Ovary (tissue), 9 donors: Measurements from ENCODE around the gene BCL2L13. TPM values are rescaled to one million over a fixed set of nuclear protein-coding genes. Genes with fewer than 3 reads are reported as not detected.
"Not testable (repeated sequence)": the region's sequence is repeated elsewhere in the genome, so short reads cannot be mapped to it uniquely, and the experiment has no call there.

ENCODE experiments used
- DNase-seq, 5 donors: peaks; one replicate each; pipeline ENCODE4 v3.0.0-alpha.2; 2019 to 2020
- H3K27ac ChIP-seq, 2 donors: fragments of 200-600 bp; one replicate each; pipeline versions ENCODE4 v1.5.1 to v1.8.0; 2019 to 2022
- H3K27me3 ChIP-seq: fragments of 200-600 bp; one replicate; pipeline ENCODE4 v1.8.0; 2022
- H3K36me3 ChIP-seq: fragments of 200-600 bp; sonication (generic); one replicate; pipeline ENCODE4 v1.5.1; 2019
- H3K4me1 ChIP-seq: one replicate; pipeline ENCODE4 v1.8.1; 2013; ENCODE audit warnings: mild to moderate bottlenecking, moderate library complexity; ENCODE audit not compliant: insufficient read depth
- H3K4me3 ChIP-seq: fragments of 200-600 bp; sonication (generic); one replicate; pipeline ENCODE4 v1.5.1; 2017
- H3K9me3 ChIP-seq, 2 donors: fragments of 200-600 bp in 1 of 2; sonication (generic) in 1 of 2; one replicate each; pipeline versions ENCODE4 v1.5.1 to v1.8.1; 2013 to 2019; ENCODE audit warnings: mild to moderate bottlenecking in 1 of 2, moderate library complexity in 1 of 2
- EP300 ChIP-seq: sonication (generic); formaldehyde crosslinking; IDR thresholded peaks from one replicate; pipeline ENCODE4 v1.6.1; 2017; ENCODE audit warnings: antibody characterized with exemption
- POLR2A ChIP-seq: fragments of 450-650 bp; IDR thresholded peaks from one replicate; pipeline ENCODE4 v1.6.1; 2017; ENCODE audit warnings: antibody characterized with exemption, mild to moderate bottlenecking, moderate library complexity
- WGBS, 3 donors: extraction: QIAGEN DNeasy Blood & Tissue Kit in 1 of 3; methylation state at CpG; one replicate each; pipeline versions ENCODE4 v1.1.5 to v1.1.7; 2013 to 2017; 5-methylcytosine and 5-hydroxymethylcytosine counted together
- intact Hi-C, 4 donors: fragments of 100-400 bp; cut with DNase I; formaldehyde crosslinking; loops; one replicate each; pipeline versions ENCODE4 v1.11.0 to v1.15.1; 2022 to 2023
- polyA plus RNA-seq, 2 donors: library from polyadenylated mRNA; stranded (reverse); fragments of 200-250 nt in 1 of 2; fragments of 350-450 nt in 1 of 2; fragmentation: Illumina TruSeq in 1 of 2; extraction: RNeasy Lipid Tissue Mini Kit (QIAGEN cat#74804) in 1 of 2; gene quantifications; one replicate each; pipeline ENCODE4 v1.2.3, GENCODE V29; 2013 to 2014
- total RNA-seq, 7 donors: library from RNA; depleted of rRNA in 2 of 7; stranded (reverse); fragments of >200 nt in 2 of 7; fragmentation: NEBNext Ultra II Directional in 3 of 7; extraction: Animal tissue kit (Norgen Biotek cat#: 25700) in 3 of 7; gene quantifications; one replicate each; pipeline versions ENCODE4 v1.1.0 to v1.2.4, GENCODE V29; 2016 to 2023
- TF ChIP-seq, protein P1 (sequence below), 3 donors: fragments of 450-650 bp in 2 of 3; fragments of 200-600 bp in 1 of 3; IDR thresholded peaks; one replicate each; pipeline versions ENCODE4 v1.5.1 to v1.8.0; 2016 to 2022; ENCODE audit warnings: antibody characterized with exemption in 3 of 3, mild to moderate bottlenecking in 1 of 3
- donor health status: DM: no; HTN: no; CAD: no; lungs with moderate emphysema.
- donor health status: DM: no; HTN: no; CAD: no.
- donor health status: Bipolar disorder and iron deficiency.
- donor health status: DM: yes; HTN: yes; CAD: no.
- donor health status: DM: no; HTN: no; CAD: no.
- donor health status: DM: yes; HTN: yes; CAD: no.

Gene BCL2L13
- total and polyA plus RNA-seq, 9 donors: 19.9 to 39.5 (median 33.8) TPM

GRCh38 chr22:17753401-17753989, 114.9 kb downstream of the BCL2L13 start:
- peak in 1 of 5 donors; percentile 19 for DNase-seq
- TF ChIP-seq EP300: no peak
- TF ChIP-seq, protein P1, sequence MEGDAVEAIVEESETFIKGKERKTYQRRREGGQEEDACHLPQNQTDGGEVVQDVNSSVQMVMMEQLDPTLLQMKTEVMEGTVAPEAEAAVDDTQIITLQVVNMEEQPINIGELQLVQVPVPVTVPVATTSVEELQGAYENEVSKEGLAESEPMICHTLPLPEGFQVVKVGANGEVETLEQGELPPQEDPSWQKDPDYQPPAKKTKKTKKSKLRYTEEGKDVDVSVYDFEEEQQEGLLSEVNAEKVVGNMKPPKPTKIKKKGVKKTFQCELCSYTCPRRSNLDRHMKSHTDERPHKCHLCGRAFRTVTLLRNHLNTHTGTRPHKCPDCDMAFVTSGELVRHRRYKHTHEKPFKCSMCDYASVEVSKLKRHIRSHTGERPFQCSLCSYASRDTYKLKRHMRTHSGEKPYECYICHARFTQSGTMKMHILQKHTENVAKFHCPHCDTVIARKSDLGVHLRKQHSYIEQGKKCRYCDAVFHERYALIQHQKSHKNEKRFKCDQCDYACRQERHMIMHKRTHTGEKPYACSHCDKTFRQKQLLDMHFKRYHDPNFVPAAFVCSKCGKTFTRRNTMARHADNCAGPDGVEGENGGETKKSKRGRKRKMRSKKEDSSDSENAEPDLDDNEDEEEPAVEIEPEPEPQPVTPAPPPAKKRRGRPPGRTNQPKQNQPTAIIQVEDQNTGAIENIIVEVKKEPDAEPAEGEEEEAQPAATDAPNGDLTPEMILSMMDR (IDR thresholded peaks at IDR 0.05): no peak
- TF ChIP-seq POLR2A: no peak

GRCh38 chr22:17754233-17754925, 115.8 kb downstream of the BCL2L13 start:
- TF ChIP-seq POLR2A (no peak), EP300 (no peak)
- TF ChIP-seq, protein P1 (IDR thresholded peaks at IDR 0.05): no peak
- H3K27ac ChIP-seq: no peak overlapping the region

More at GRCh38 chr22:17753401-17753989, 114.9 kb downstream of the BCL2L13 start:
- WGBS, 3 donors: 87 to 91% (median 90%) methylated on average over 13 of the region's 13 CpGs
- H3K4me1 ChIP-seq: no peaks in the 10 kb centered on the region
- intact Hi-C loops: no loop called here
- no peaks in the 10 kb centered on the region for H3K36me3 ChIP-seq
- no peaks in the 10 kb centered on the region for H3K27me3 ChIP-seq
- H3K9me3 ChIP-seq: no peaks in the 10 kb centered on the region
- no peak overlapping the region for H3K4me3 ChIP-seq
- H3K27ac ChIP-seq: no peak overlapping the region

GRCh38 chr22:17761138-17761488, 122.6 kb downstream of the BCL2L13 start:
- H3K27ac ChIP-seq: no peak overlapping the region
- no peak for DNase-seq
- 68 to 87% (median 86%) methylated on average over 2 to 4 of the region's 4 CpGs for WGBS, 3 donors
- no peaks in the 10 kb centered on the region for H3K9me3 ChIP-seq
- no peaks in the 10 kb centered on the region for H3K36me3 ChIP-seq
- H3K4me3 ChIP-seq: no peak overlapping the region
- intact Hi-C loops: no loop called here
- no peaks in the 10 kb centered on the region for H3K27me3 ChIP-seq
- TF ChIP-seq, protein P1 (IDR thresholded peaks at IDR 0.05): no peak
- no peak for TF ChIP-seq POLR2A
- TF ChIP-seq EP300: no peak
- H3K4me1 ChIP-seq: no peaks in the 10 kb centered on the region

More at GRCh38 chr22:17754233-17754925, 115.8 kb downstream of the BCL2L13 start:
- H3K36me3 ChIP-seq: no peaks in the 10 kb centered on the region
- no peaks in the 10 kb centered on the region for H3K27me3 ChIP-seq
- DNase-seq: peak in 1 of 5 donors; percentile 25
- H3K9me3 ChIP-seq: no peaks in the 10 kb centered on the region
- H3K4me3 ChIP-seq: no peak overlapping the region
- intact Hi-C loops: no loop called here
- H3K4me1 ChIP-seq: no peaks in the 10 kb centered on the region
- WGBS, 3 donors: 87 to 92% (median 89%) methylated on average over 9 to 14 of the region's 14 CpGs

GRCh38 chr22:17763442-17763841, 124.9 kb downstream of the BCL2L13 start:
- intact Hi-C loops, DNase-seq: not testable (repeated sequence)

GRCh38 chr22:17764036-17764435, 125.5 kb downstream of the BCL2L13 start:
- no peak for DNase-seq
- H3K9me3 ChIP-seq: no peaks in the 10 kb centered on the region
- H3K4me1 ChIP-seq: peaks cover under 1% of the 10 kb centered on the region
- H3K27ac ChIP-seq: no peak overlapping the region
- WGBS, 3 donors: 52 to 59% (median 54%) methylated on average over 5 of the region's 5 CpGs
- H3K4me3 ChIP-seq: no peak overlapping the region
- no peaks in the 10 kb centered on the region for H3K36me3 ChIP-seq
- intact Hi-C loops: no loop called here
- no peaks in the 10 kb centered on the region for H3K27me3 ChIP-seq
- TF ChIP-seq, protein P1 (IDR thresholded peaks at IDR 0.05): no peak
- TF ChIP-seq POLR2A: no peak
- no peak for TF ChIP-seq EP300

More at GRCh38 chr22:17763442-17763841, 124.9 kb downstream of the BCL2L13 start:
- not testable (repeated sequence) for H3K36me3 ChIP-seq, H3K27me3 ChIP-seq, H3K9me3 ChIP-seq, H3K27ac ChIP-seq, H3K4me1 ChIP-seq, H3K4me3 ChIP-seq
- 85 to 92% (median 86%) methylated on average over 10 of the region's 10 CpGs for WGBS, 3 donors

DNA sequence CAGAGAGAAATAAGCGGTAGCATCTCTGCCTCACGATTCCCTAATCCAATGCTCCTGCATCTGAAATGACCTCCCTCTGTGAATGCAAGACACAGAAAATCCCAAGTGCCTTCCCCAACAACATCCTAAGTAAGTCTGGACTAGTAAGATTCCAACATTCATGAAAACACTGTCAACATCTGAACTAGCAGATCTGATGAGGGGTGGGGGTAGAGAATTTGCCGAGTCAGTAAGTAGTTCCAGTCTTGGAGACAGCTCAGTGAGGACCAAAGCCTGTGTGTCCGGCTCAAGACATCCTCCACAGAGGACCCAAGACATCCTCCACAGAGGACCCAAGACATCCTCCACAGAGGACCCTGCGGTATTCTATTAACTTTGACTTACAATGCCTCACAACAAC, 126.3 kb downstream of the BCL2L13 start:
- H3K9me3 ChIP-seq, H3K4me3 ChIP-seq, intact Hi-C loops, H3K27me3 ChIP-seq, H3K4me1 ChIP-seq, H3K36me3 ChIP-seq, DNase-seq, H3K27ac ChIP-seq: not testable (repeated sequence)
- 89 to 92% (median 90%) methylated on average over 5 of the region's 5 CpGs for WGBS, 3 donors
